H1 (cell line): ENCODE measurements around the gene UBXN4. TPM values are rescaled to one million over a fixed set of nuclear protein-coding genes. Genes with fewer than 3 reads are reported as not detected.

Experiments
- BCL11A ChIP-seq, 2 experiments: IDR thresholded peaks; one replicate each; pipeline ENCODE4 v1.6.1; 2011; ENCODE audit warnings: low read depth in 2 of 2, low read length in 2 of 2, mild to moderate bottlenecking in 2 of 2
- CHD7 ChIP-seq: fragments of 300-600 bp; sonication (generic); IDR thresholded peaks from 2 replicates; pipeline ENCODE4 v1.7.1; 2012; ENCODE audit warnings: low read length, moderate library complexity, mild to moderate bottlenecking, inconsistent platforms; ENCODE audit not compliant: insufficient replicate concordance
- EGR1 ChIP-seq: IDR thresholded peaks from 2 replicates; pipeline ENCODE4 v1.6.1; 2011; ENCODE audit warnings: low read depth, low read length, borderline replicate concordance
- RFX5 ChIP-seq: IDR thresholded peaks from 2 replicates; pipeline ENCODE4 v1.6.1; 2011; ENCODE audit warnings: low read depth, low read length, improper control_type of control experiment, borderline replicate concordance
- RNF2 ChIP-seq: fragments of 200-900, 300-1000 bp; sonication (generic); IDR thresholded peaks from 2 replicates; pipeline ENCODE4 v1.7.1; 2016; ENCODE audit warnings: borderline replicate concordance, low read depth, mild to moderate bottlenecking, antibody characterized with exemption, low read length; ENCODE audit not compliant: poor library complexity, severe bottlenecking; ENCODE audit errors: missing control alignments
- SRF ChIP-seq: IDR thresholded peaks from 2 replicates; pipeline ENCODE4 v1.6.1; 2011; ENCODE audit warnings: mild to moderate bottlenecking, low read depth, low read length, moderate library complexity
- polyA plus RNA-seq, 7 experiments: library from polyadenylated mRNA; depleted of rRNA in 3 of 7; stranded (reverse) in 5 of 7; unstranded in 2 of 7; fragments of >200 nt in 5 of 7; fragments of 200-250 nt in 2 of 7; gene quantifications; 1 replicate in 5 of 7; 2 replicates in 1 of 7; 4 replicates in 1 of 7; pipeline versions ENCODE4 v1.2.1 to v1.2.3, GENCODE V29; 2011 to 2013; ENCODE audit warnings: missing spikeins in 2 of 7, mixed read lengths in 2 of 7
- total RNA-seq: library from RNA; stranded (reverse); fragmentation: NEBNext Ultra II Directional; extraction: Animal tissue kit (Norgen Biotek cat#: 25700); gene quantifications from 2 replicates; pipeline ENCODE4 v1.2.1, GENCODE V29; 2021

UBXN4 gene
- total and polyA plus RNA-seq, 2 of the 8 experiments (the other 6 are each of a cell fraction or from before 2014, with no cell fraction given): 20.1 to 64.2 TPM

GRCh38 chr2:135832891-135833290 is 91.2 kb downstream of the UBXN4 start (continued):
- TF ChIP-seq EGR1: no peak
- no peak for TF ChIP-seq RNF2
- no peak for TF ChIP-seq CHD7
- TF ChIP-seq SRF: no peak
- no peak for TF ChIP-seq RFX5
- no peak for TF ChIP-seq BCL11A (IDR thresholded peaks at IDR 0.05; ENCODE audit: low read depth in 2 of 2, low read length in 2 of 2)
- TF ChIP-seq, all 59 proteins: peak for 0
